GM21737 (cell line): ENCODE data around the gene CMKLR1.

Source experiments
- ATAC-seq: cut with Tn5 transposase; IDR thresholded peaks from one replicate; pipeline ENCODE4 v1.9.1; 2021; ENCODE audit warnings: mild to moderate bottlenecking, moderate library complexity; ENCODE audit not compliant: unreplicated experiment

The CMKLR1 gene

DNA sequence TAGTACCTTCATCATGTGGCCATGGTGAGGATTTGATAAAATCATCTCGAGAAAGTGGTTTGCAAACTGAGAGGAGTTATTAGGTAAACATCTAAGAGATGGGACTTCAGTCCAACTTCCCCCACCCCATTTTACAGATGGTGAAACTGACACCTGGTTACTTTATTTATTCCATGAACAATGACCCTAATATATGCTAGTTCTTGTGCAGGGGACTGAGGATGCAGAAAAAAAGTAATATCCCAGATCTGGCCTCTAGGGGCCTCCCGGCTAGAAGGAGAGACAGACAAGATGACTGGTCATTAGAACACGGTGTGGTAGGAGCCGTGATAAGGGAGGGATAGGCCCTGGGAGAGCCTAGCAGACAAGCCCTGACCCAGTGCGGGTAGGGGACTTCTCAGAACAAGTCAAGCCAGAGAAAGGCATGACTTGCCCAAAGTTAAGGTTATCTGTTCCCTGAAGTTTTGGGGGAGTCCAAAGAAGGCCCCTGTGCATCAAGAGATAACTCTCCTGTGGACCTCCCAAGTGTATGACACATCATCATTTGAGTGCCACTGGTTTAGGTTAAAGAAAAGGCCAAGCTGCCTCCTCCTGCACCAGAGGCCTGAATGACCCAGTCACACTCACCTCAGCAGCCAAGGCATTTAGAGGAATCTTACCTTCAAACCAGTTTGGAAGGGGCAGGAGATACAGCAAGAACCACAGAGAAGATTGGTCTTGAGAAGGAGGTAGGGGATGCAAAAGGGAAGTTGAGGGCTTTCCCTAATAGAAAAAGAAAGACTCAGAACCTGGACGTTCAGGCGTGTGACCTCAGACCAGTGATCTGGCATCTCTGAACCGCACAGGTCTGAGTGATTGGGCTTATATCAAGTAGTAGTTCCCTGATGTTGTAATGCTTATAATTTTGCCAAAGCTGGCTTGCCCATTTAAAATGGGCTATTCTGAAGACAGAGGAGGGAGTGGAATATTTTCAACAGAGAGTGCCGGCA lies 1.6 kb downstream of the CMKLR1 start:
- ATAC-seq, result no peak

DNA sequence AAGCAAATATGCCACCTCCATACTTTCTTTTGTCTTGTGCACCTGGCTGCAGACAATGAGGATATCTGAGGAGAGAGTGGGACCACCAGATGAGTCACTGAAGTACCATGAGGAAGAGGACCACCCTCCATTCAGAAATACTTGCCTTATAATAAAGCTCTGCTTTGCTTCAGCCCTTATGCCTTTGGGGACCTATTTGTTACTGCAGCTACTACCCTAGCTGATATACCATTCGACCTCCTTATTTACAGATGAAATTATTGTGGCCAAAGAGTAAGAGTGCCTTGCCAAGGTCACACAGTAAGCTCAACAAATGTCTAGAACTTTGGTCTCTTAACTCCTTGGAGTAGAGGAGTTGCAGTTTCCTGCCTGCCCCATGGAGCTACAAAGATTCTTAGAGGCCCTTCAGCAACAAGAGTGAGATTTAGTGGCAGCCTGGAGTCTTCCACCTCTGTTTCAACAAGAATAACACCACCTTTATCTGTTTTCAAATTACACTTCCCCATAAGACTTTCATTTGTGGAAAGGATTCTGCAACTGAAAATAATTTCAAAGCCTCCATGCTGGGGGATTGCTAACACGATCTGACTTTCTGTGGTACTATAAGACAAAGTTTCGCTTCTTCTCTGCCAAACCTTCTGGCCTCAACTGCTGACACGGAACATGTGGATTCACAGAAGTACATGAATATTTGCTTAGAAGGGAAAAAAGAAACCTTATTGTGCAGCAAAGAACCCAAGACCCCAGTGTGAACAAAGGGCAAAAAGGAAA lies 3.6 kb downstream of the CMKLR1 start:
- ATAC-seq, result peak; percentile 48

DNA sequence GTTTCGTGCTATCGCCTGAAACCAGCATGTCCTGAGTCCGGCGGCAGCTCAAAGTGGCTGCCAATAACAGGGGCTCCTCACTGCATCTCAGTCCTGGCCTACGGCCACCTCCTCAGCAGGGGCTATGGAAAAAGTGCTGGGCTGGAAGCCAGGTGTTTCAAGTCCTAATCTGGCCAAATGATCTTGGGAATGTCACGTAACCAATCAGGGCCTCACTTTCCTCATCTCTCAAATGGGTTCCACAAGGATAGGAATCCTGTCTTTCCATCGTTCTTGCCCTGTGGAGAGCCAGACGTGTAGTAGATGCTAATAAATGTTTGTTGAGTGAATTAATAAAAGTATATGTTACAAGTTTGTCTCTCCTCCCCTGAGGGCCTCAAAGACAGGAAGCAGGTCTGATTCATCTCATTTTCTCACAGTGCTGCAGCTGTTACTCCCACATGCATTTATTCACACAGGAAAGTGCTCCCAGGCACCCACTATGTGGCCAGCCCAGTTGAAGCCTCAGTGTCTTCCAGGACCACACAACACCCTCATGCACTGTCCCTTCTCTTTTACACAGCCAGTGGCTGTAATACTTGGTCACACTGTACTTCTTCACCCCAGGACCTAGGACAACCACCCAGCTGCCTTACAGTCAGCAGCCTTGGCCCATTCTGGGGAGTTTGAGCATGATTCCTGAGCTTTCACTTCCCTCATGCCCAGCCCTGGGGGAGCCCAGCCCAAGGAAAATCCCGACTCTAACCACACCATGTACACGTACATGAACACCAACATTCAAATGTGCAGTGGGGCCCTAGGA lies 5.0 kb downstream of the CMKLR1 start:
- no peak for ATAC-seq

DNA sequence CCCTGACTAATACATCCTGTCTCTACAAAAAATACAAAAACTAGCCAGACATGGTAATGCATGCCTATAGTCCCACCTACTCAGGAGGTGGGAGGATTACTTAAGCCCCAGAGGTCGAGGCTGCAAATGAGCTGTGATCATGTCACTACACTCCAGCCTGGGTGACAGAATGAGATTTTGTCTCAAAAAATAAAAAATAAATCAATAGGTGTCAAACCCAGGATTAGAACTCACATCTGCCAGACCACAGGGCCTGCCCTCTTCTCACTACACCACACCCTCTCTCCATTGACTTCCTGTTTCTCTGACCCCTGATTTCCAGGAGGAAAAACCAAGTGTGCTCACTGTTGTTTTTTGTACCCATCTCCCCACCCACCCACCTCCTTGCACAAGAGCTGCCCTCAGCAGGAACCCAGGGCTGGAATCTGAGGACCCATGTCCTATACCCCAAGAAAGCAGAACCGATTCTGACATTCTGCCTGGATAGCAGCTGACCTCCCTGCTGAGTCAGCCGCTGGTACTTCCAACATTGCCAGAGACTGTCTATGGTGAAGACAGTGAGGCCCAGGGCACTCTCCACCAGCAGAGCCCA lies 6.2 kb downstream of the CMKLR1 start:
- no peak for ATAC-seq

DNA sequence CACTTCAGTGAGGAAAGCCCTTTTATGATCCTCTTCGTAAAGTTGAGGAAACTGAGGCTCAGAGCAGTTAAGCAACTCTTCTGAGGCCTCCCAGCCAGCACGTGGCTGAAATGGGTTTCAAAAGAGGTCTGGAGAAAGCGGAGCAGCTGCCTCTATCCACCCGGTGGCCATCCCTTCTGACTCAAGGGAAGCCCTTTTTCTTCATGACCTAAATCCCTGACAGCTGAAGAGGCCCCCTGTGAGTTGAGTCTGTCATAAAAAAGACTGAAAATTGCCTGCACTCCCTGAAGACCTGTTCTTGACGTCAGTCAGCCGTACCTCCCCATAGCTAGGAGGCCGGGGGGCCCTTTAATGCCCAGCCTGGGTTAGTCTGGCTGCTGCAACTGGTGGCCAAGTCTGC lies 10.7 kb downstream of the CMKLR1 start:
- no peak for ATAC-seq

DNA sequence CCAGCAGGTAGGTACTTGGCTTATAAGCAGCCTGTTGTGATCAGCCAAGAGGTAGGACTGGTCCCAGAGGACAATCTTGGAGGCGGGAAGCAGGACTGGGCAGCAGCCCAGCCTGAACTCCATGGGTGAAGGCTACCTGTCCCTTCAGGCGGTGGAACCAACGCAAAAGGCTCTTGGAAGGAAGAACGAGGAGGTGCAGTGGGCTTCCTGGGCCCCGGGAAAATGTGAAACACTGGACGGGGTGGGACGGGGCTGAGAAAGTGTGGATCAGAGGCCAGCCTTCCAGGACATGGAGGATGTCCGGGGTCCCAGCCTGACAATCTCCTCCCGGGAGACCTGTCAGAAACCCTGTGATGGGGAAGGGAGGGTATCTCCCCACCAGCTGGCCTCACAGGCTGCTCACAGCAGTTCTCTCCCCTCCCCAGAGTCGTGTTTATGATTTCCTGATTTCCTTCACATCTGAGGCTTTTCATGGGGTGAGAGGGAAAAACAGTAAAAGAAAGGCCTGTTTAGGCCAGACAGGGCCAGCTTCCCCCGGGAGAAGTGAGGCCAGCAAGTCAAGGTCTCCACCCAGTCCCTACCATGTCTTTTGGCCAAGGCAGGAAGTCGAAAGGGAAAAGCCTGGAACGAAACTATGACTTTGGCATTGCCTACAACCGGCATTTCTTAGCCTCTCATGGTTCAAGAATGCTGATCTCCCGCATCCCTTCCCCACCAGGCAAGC lies 11.3 kb downstream of the CMKLR1 start:
- ATAC-seq, result no peak

DNA sequence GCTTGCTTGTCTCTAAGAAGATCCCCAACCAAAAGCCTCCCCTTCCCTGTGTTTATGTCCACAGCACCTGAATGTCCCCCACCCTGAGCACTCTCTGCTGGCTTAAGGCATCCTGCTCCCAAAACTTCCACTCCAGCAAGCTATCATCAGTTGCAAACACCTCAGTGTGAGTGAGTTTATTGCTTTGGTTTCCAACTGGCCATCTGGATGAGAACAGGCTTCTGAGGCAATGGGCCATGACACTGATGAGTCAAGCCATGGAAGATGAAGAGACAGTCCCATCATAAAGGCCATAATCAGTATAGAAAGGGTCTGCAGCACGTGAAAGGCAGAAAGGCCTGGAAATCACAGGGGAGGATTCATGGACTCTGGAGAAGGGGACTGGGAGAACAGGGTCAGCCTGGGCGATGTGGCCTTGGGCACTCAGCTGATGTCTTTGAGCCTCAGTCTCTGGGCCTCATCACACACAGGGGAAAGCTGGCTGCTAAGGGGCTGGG lies 12.8 kb downstream of the CMKLR1 start:
- no peak for ATAC-seq

DNA sequence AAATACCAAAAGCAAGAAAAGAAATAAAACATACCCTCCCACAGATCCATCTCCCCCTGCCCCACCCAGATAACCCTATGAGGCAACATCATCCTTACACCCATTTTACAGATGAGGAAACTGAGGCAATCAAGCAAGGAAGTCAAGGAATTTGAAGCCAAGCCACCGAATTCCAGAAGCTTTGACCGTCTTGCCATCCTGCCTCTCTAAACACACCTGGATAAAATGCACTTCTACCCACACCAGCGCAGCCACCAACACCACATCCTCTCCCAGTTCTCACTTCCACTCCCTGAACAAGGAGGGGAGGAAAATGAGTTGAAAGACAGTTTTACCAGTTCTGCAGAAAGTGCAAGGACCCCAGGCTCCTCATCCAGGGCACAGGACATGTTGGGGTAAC lies 13.6 kb downstream of the CMKLR1 start:
- ATAC-seq, result no peak

DNA sequence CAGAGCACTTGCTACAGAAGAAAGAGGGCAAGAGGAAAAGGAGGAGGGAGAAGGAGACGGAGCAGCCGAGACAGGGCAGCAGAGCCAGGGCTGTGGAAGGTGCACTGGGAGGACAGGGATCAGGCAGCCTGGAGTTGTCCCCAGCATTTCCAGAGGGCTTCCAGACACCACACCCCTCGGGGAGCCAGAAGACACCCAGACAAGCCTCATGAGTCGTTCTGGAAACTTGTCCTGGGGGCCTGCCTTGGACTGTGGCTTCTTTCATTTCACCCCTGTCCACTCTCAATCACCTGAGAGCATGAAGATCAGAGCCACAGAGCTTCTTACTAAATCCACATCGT lies 14.1 kb downstream of the CMKLR1 start:
- ATAC-seq, result no peak

DNA sequence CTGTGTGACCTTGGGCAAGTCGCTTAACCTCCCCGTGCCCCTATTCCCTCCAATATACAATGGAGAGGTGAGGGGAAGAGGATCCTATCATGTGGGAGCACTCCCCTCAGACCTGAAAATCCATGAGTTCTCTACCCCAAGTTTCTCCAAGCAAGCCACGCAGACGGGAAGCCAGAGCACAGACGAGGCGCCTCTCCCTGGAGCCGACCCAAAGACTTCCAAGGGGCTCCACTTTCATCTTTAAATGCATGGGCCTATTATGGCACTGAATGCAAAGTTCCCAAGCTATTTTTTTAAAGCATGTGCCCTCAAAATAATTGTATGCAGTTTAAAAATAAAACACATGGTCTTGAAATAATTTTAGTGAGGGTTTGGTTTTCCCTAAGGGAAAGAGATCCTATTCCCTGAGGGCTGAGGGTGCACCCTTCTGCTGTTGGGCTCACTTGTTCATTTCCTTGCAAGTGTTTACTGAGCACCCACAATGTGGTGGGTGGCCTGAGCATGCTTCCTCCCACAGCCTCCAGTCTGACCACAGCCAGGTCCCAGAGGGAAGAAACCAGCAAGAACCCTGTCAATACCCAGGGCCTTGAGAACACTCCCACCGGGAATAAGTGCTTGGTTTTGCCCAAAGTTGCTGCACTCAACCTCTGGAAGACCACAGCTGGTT lies 14.6 kb downstream of the CMKLR1 start:
- ATAC-seq, result no peak

DNA sequence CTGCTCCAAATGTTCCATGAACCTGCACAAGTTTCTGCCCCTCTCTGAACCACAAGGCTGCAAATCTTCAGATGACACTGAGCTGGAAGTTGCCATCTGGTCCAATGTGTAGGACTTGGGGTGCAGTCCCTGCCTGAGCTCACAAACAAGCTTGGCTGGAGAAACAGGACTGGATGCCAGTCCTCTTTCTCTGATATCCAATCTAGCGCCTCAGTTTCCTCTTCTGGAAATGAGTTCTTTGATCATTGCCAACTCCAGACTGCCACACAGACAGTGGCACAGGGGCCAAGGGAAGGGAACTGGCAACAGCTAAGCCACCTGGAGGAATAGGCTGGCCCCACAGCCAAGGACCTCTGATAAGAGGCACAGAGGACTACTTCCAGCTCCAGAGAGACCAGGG lies 15.5 kb downstream of the CMKLR1 start:
- ATAC-seq, result no peak

DNA sequence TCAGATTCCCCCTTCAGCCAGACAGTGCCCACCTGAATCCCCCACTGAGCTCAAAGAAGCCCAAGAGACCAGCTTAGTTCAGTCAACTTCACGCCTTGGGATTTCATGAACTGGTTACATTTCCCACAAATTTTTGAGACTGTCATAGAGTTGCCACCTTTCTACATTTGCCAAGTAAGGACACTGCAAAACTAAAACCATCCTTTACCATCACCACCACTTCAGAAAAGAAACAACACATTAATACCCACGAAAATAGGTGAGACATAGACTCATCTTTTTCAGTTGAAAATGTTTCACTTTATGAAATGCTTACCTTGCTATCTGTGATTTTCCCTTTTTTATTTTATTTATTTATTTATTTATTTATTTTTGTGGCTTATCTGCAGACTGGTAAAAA lies 16.1 kb downstream of the CMKLR1 start:
- ATAC-seq, result no peak

DNA sequence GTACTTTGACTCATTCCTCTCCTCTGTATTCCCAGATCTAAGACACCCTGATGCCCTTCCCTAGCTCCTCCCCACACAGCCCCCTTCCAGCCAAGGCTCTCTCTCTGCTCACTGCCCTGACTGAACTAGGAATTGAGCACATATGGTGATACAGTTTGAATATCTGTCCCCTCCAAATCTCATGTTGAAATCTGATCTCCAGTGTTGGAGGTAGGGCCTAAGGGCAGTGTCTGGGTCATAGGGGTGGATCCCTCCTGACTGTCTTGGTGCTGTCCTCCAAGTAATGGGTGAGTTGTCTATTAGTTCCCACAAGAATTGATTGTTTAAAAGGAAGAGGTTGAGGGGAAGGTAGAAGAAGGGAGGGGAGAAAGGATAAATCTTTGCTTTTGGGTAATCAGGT lies 17.4 kb downstream of the CMKLR1 start:
- no peak for ATAC-seq

DNA sequence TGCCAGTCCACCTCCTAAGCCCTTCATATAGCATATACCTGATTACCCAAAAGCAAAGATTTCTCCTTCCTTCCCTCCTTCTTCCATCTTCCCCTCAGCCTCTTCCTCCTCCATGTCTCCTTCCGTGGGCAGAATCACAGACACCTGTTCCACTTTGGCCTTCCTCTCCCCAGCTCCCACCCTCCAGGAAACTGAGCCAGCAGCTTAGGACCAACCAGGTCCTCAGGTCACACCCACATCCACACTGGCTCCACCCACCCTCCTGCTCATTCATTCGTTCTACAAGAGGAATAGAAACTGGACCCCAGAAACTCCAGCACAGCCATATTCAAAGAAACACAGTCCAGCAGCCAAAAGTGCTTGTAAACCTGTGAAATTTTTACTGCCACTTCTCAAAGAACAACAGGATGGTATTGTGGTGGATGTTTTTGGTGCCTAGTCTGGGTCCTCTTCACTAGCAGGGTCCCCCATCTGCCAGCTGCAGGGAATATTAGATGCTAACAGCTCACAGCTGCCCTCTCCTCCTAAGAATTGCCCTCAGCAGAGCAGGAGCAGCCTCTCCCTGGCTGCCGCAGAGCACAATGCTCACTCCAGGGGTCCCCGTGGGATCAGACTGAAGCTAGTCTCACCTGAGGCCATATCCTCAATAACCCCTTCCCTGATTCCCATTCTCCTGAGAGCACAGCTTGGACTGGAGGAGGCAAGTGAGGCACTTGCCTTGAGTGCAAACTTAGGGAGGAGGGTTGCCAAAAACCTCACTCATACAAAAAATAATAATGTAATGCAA lies 18.4 kb downstream of the CMKLR1 start:
- no peak for ATAC-seq

DNA sequence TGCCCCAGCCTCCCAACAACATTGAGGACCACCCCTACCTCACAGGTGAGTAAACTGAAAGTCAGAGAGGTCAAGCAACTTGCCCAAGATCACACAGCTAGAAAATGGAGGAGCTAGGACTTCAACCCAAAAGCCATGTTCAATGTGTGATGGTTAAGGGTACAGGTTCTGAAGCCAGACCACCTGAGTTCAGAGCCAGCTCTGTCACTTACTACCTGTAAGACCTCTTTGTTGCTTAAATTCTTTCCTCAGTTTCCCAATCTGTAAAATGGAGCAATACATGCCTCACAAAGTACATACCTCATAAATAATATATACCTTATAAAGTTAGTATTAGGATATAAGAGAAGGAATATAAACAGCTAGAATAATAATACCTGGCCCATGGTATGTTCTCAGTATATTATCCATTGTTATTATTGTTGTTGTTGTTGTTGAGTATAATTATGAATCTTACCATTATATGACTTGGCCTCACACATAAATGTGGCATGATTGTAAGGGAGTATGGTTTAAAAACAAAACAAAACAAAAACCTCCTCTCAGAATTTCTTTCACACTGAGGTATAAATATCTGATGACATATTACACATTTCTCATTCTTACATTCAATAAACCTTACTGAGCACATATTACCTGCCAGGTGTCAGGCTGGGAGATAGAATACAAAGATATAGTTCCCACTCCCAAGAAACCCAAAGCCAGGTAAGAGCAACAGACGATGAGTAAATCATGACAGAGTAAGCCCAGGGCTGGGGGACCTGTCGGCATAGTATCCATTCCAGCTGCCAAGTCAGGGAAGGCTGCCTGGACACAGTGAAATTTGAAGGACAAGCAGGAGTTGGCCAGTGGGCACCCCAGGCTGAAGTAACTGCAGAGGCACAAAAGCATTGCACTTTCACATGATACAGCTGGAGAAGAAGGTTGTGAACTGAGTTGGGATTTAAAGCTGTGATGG lies 19.6 kb downstream of the CMKLR1 start:
- ATAC-seq, result no peak

DNA sequence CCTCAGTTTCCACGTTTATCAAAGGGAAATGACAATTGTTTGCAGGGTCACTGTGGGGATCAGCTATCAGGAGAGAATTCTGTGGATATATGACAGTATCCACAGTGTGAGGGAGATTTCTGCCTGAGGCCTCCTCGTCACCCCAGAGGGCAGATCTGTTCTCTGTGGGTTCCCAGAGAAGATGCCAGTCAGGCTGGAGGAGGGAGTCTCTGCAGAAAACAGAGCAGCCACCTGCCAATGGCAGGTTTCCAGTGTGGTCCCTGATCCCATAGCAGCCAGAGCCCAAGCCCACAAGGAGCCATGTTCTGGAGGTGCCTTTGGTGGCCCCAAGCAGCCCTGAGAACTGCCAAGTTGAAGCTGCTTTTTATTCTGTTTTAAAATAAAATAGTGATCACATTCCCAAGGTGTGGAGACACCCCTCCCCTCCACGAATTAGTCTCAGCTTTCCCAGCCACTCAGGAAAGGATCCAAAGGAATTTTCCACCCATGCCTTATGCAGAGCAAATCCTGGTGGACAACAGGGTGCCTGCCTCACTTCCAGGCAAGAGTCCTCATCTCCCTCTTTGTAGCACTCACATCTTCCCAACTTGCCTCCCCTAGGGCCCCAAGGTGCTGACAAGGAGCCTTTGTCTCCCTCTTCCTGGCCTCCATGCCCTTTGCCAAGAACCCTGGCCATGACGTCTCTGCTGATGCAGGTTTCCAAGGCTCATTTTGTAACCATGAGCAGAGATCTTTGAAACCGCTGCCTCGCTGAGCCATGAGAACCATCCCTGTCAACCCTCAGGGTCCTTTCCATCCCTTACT lies 20.4 kb downstream of the CMKLR1 start:
- ATAC-seq, result no peak
